ENCODE data around the gene CPA1. TPM values are rescaled to one million over a fixed set of nuclear protein-coding genes. Genes with fewer than 3 reads are reported as not detected.

CPA1 gene
- total RNA-seq, 1 experiment from 2014 or later, result not detected

- Histone ChIP-seq H4K20me1 (ENCODE audit: control insufficient read depth, insufficient read depth, insufficient read length) (no peaks in the 10 kb centered on the region), H3K4me2 (ENCODE audit: insufficient read depth, insufficient read length, low read length) (no peak overlapping the region), H2AFZ (ENCODE audit: low read length) (no peak overlapping the region), H3K9me3 (ENCODE audit: control insufficient read depth, low read depth, low read length) (no peaks in the 10 kb centered on the region), H3T11ph (ENCODE audit: low read length) (no peak overlapping the region), H3K79me1 (ENCODE audit: insufficient read depth, low read depth, low read length, poor library complexity, severe bottlenecking) (no peaks in the 10 kb centered on the region), H2BK12ac (ENCODE audit: insufficient read length, low read depth, low read length) (no peak overlapping the region), H2BK20ac (ENCODE audit: low read depth, low read length, poor library complexity, severe bottlenecking) (no peak overlapping the region), H3K23me2 (ENCODE audit: insufficient read length, low read depth, low read length, poor library complexity, severe bottlenecking) (no peaks in the 10 kb centered on the region), H3K27ac (ENCODE audit: insufficient read length, low read depth, low read length) (no peak overlapping the region), H2BK15ac (ENCODE audit: low read depth, low read length) (no peak overlapping the region), H3K23ac (ENCODE audit: insufficient read length, low read depth, low read length) (no peak overlapping the region), H3K9ac (ENCODE audit: extremely low read depth, insufficient read length, low read length) (no peak overlapping the region), H2AK5ac (ENCODE audit: insufficient read length, low read length) (no peak overlapping the region), H3K4ac (ENCODE audit: low read depth, low read length) (no peak overlapping the region), H3K56ac (ENCODE audit: insufficient read length, low read depth, low read length) (no peak overlapping the region), H4K91ac (ENCODE audit: insufficient read length, low read depth, low read length) (no peak overlapping the region), H4K8ac (replicated peaks; ENCODE audit: insufficient read length, low read depth, low read length) (no peak overlapping the region), H3K4me1 (ENCODE audit: insufficient read depth, low read length) (no peaks in the 10 kb centered on the region), H3K14ac (ENCODE audit: insufficient read depth, low read length) (no peak overlapping the region), H3K18ac (ENCODE audit: insufficient read length, low read depth, low read length) (no peak overlapping the region), H3K27me3 (ENCODE audit: insufficient read depth, low read length) (no peaks in the 10 kb centered on the region), H2BK120ac (ENCODE audit: low read depth, low read length, poor library complexity, severe bottlenecking) (no peak overlapping the region), H4K5ac (ENCODE audit: insufficient read length, low read depth, low read length) (no peak overlapping the region), H3K79me2 (ENCODE audit: insufficient read depth, low read length) (no peaks in the 10 kb centered on the region), H2BK5ac (ENCODE audit: insufficient read length, low read length) (no peak overlapping the region)
- Mint-ChIP-seq H3K36me3 (ENCODE audit: insufficient read depth in 1 of 3, low read depth in 3 of 3) (no peaks in the 10 kb centered on the region), H3K4me3 (no peak overlapping the region), H3K9me3 (no peaks in the 10 kb centered on the region), H3K4me1 (peaks cover 20 to 38% of the 10 kb centered on the region in 2 experiments), H3K27me3 (ENCODE audit: low read depth) (no peaks in the 10 kb centered on the region), H3K27ac (peak overlapping the region in 1 of 3 experiments; percentile 74; a peak in 2 of 7 replicates)
- no CpG with 5 or more reads among the region's 4 CpGs for WGBS (ENCODE audit: extremely low coverage, insufficient read length, low lambda C conversion rate)
- DNase-seq, result no peak
- no peak for TF ChIP-seq CTCF (conservative IDR thresholded peaks at IDR 0.05)
Measured at GRCh38 chr7:130420943-130421578, 40.8 kb downstream of the CPA1 start.
